Measurements from ENCODE around the gene SLC24A3. TPM values are rescaled to one million over a fixed set of nuclear protein-coding genes. Genes with fewer than 3 reads are reported as not detected.

SLC24A3 gene
- total and polyA plus RNA-seq, 2 experiments from 2014 or later: 0.81 to 2.5 TPM

- TF ChIP-seq ZNF462 (CRISPR knock-in tag; IDR thresholded peaks at IDR 0.05) (no peak), ETS1 (IDR thresholded peaks at IDR 0.05) (no peak), CREB1 (CRISPR knock-in tag; IDR thresholded peaks at IDR 0.05; ENCODE audit: low read depth) (no peak), EZH2phosphoT487 (IDR thresholded peaks at IDR 0.05; ENCODE audit: unreplicated experiment) (no peak)
- Histone ChIP-seq H3K27me3 (ENCODE audit: insufficient read depth) (no peaks in the 10 kb centered on the region), H4K20me1 (replicated peaks; ENCODE audit: insufficient read depth) (no peaks in the 10 kb centered on the region), H3K9me2 (ENCODE audit: insufficient read depth) (peaks cover 26% of the 10 kb centered on the region), H3F3A (replicated peaks; ENCODE audit: low read depth) (no peaks in the 10 kb centered on the region), H2AFZ (no peak overlapping the region), H3K79me2 (replicated peaks; ENCODE audit: insufficient read depth) (no peaks in the 10 kb centered on the region), H3K4me2 (no peak overlapping the region), H3K36me3 (ENCODE audit: insufficient read depth) (no peaks in the 10 kb centered on the region), H3K4me3 (no peak overlapping the region), H3K27ac (ENCODE audit: low read depth) (no peak overlapping the region), H3K4me1 (ENCODE audit: insufficient read depth) (no peaks in the 10 kb centered on the region)
- no peaks in the 10 kb centered on the region for H3K9me3 Mint-ChIP-seq
- no peak for DNase-seq (ENCODE audit: low spot score)
- no peak overlapping the region for H3K4me3 Mint-ChIP-seq
- no peak for ATAC-seq
- peaks cover 5% of the 10 kb centered on the region for H3K4me1 Mint-ChIP-seq
- no peak overlapping the region for H3K27ac Mint-ChIP-seq
- H3K36me3 Mint-ChIP-seq (ENCODE audit: low read depth): no peaks in the 10 kb centered on the region
- H3K27me3 Mint-ChIP-seq (ENCODE audit: insufficient read depth, low read depth, poor library complexity): peaks cover 2% of the 10 kb centered on the region
Measured at GRCh38 chr20:19313342-19314069, 101.1 kb downstream of the SLC24A3 start.
